Astrocyte of the cerebellum (primary cell): ENCODE data around the gene CYP27B1.

Experiments
- DNase-seq: peaks from one replicate; pipeline ENCODE4 v3.0.0-alpha.2; 2011; ENCODE audit warnings: low read depth
- H3K4me3 ChIP-seq: 2 replicates; pipeline ENCODE4 v1.5.1; 2011; ENCODE audit warnings: mild to moderate bottlenecking, low read depth, low read length, moderate library complexity
- in situ Hi-C: cut with HindIII; loops from 2 replicates; pipeline ENCODE4 v1.10.0; 2017; ENCODE audit warnings: low sequenced_read_pairs
- TF ChIP-seq, protein P1 (sequence below): IDR thresholded peaks from 2 replicates; pipeline ENCODE4 v1.5.1; 2012; ENCODE audit warnings: low read length, low read depth, moderate library complexity, mild to moderate bottlenecking; ENCODE audit errors: missing control alignments

CYP27B1 gene

DNA sequence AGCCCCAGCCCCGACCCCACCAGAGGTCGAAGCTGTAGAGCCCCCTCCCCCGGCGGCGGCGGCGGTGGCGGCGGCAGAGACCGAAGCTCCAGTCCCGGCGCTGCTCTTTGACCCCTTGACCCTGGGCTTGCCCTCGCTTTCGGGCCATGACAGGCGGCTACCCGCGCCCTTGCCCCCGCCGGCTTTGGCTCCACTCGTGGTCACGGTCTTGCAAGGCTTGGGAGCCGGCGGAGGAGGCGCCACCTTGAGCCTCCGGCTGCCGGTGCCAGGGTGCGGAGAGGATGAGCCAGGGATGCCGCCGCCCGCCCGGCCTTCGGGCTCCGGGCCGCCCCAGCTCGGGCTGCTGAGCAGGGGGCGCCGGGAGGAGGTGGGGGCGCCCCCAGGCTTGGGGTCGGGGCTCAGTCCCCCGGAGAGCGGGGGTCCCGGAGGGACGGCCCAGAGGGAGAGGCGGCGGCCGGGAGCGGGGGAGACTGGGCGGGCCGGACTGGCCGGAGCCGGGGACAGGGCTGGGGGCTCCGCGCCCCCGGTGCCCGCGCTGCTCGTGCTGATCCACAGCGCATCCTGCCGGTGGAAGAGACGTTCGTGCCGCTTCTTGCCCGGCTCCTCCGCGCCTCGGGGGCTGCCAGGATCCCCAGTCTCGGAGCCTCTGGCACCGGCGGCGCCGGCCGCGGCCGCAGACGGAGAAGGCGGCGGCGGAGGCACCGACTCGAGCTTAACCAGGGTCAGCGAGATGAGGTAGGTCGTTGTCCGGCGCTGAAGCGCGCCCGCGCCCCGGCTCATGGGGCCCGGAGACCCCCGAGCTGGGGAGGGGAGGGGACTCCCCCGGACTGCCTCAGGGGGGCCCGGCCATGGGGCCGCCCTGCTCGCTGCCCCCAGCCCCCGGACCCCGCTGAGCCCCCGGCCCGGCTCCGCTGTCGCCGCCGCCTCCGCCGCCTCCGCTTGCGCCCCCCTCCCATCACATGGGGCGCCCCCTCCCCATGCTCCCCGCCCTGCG lies 29.1 kb downstream of the CYP27B1 start:
- TF ChIP-seq, protein P1, sequence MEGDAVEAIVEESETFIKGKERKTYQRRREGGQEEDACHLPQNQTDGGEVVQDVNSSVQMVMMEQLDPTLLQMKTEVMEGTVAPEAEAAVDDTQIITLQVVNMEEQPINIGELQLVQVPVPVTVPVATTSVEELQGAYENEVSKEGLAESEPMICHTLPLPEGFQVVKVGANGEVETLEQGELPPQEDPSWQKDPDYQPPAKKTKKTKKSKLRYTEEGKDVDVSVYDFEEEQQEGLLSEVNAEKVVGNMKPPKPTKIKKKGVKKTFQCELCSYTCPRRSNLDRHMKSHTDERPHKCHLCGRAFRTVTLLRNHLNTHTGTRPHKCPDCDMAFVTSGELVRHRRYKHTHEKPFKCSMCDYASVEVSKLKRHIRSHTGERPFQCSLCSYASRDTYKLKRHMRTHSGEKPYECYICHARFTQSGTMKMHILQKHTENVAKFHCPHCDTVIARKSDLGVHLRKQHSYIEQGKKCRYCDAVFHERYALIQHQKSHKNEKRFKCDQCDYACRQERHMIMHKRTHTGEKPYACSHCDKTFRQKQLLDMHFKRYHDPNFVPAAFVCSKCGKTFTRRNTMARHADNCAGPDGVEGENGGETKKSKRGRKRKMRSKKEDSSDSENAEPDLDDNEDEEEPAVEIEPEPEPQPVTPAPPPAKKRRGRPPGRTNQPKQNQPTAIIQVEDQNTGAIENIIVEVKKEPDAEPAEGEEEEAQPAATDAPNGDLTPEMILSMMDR = peak; percentile 40
- peak overlapping the region; percentile 29 for H3K4me3 ChIP-seq
- DNase-seq = no peak
- in situ Hi-C loops = no loop called here

GRCh38 chr12:57736741-57737466 lies 30.0 kb downstream of the CYP27B1 start:
- no peak for DNase-seq
- H3K4me3 ChIP-seq = no peak overlapping the region
- TF ChIP-seq, protein P1 = no peak
- in situ Hi-C loops = no loop called here

DNA sequence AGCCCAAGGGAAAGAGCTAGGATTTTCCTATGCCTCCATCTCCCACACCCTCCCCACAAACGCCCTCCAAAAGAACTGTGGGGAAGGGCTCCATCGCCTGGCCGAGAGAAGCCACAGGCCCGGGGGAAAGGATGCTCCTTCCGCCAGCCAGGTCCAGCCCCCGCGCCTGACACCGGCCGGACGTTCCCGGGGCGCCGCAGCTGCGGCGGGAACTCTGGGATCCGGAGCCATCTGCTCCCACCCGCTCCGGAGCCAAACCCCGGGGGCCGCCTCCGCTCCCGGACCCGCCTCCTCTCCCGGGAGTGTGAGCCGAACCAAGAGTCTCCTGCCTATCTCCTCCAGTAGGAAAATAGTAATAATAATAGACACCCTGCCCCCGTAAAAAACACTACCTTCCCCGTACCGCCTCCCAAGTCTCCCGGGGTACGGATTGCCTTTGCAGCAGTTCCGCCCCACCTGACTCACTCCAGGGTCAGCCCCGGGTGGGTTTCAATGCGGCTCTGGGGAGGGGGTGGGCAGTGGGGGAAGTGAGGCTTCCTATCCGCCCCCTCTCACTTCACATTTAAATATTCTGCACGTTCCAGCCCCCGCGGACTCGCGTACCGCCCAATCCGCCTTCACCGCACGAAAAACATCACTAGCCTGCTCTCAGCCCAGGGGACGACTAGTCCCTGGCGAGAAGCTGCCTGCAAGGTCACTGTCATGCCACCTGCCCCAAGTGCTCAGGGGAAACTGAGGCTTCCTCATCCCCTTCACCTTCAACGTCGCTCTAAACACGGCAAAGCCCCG lies 30.7 kb downstream of the CYP27B1 start:
- TF ChIP-seq, protein P1 = peak; percentile 37
- in situ Hi-C loops = no loop called here
- DNase-seq = no peak
- H3K4me3 ChIP-seq = peak overlapping the region; percentile 15

DNA sequence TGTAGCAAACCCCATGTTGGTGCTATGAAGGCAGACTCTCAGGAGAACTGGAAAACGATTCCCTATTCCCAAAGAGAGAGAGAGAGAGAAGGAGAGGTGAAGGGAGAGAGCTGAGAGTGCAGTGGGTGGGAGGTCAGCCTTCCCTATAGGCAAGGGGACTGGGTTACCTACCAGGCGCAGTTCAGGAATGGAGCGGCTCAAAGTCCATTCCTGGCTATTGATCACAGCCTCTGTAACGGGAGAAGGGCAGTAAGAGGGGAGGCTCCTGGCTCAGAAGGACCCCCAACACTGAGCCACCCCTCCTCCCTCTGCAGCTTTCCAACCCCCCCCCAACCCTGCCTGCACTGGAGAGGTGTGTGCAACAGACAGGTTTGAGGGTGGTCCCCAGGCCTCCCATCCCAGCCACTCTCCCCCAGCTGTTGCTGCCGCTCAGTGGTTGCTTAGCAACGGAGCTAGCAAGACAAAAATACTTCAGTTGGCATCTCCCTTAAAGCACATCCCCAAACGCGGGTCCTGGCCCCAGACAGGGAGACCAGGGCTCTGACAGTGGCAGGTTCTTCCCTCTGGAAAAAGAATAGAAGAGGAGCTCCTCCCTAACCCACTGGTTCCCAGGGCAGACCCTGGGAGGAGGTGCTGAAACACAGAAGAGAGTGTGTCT lies 31.6 kb downstream of the CYP27B1 start:
- in situ Hi-C loops = no loop called here
- H3K4me3 ChIP-seq = no peak overlapping the region
- DNase-seq = no peak
- TF ChIP-seq, protein P1 = no peak

DNA sequence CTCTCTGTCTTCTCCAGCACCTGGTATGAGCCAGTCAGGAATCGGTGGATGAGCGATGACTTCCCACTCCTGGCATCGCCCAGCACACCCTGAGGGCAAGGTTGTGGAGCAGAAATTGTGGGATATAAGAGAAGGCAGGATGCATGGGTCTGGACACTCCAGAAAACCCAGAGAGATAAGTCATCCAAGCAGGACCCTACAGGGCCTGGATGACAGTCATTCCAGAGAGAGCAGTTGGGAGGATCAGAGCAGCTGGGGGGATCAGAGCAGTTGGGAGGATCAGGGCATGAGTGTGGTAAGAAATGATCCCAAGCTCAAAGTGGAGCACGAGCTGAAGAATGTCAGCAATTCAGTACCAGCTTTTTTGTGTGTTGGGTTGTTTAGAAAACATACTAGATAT lies 32.3 kb downstream of the CYP27B1 start:
- TF ChIP-seq, protein P1 = no peak
- in situ Hi-C loops = no loop called here
- H3K4me3 ChIP-seq = no peak overlapping the region
- DNase-seq = no peak
